Measurements from ENCODE around the gene SULT6B1. TPM values are rescaled to one million over a fixed set of nuclear protein-coding genes. Genes with fewer than 3 reads are reported as not detected.

The SULT6B1 gene
- total RNA-seq, 2 donors from 2014 or later, result not detected

GRCh38 chr2:37156071-37156856, 32.2 kb downstream of the SULT6B1 start:
- Histone ChIP-seq H3K4me1 (ENCODE audit: control insufficient read depth in 1 of 2, low read depth in 2 of 2) (peaks cover 13 to 20% of the 10 kb centered on the region in 2 donors), H3K9me3 (no peaks in the 10 kb centered on the region), H3K36me3 (no peaks in the 10 kb centered on the region), H3K4me3 (peak overlapping the region; percentile 95), H3K27me3 (replicated peaks; ENCODE audit: insufficient read depth) (no peaks in the 10 kb centered on the region), H3K27ac (peak overlapping the region; percentile 82)
- no peak for TF ChIP-seq CTCF (IDR thresholded peaks at IDR 0.05)
- no peak for DNase-seq (ENCODE audit: low spot score)
- ATAC-seq (ENCODE audit: insufficient number of reproducible peaks, low FRiP score, low read depth), result peak; percentile 25

GRCh38 chr2:37154785-37155184, 33.7 kb downstream of the SULT6B1 start:
- no peak for TF ChIP-seq CTCF (IDR thresholded peaks at IDR 0.05)
- no peak for DNase-seq (ENCODE audit: low spot score)
- Histone ChIP-seq H3K4me1 (ENCODE audit: control insufficient read depth in 1 of 2, low read depth in 2 of 2) (peaks cover 13 to 31% of the 10 kb centered on the region in 2 donors), H3K27ac (no peak overlapping the region), H3K9me3 (no peaks in the 10 kb centered on the region), H3K36me3 (no peaks in the 10 kb centered on the region), H3K27me3 (replicated peaks; ENCODE audit: insufficient read depth) (no peaks in the 10 kb centered on the region), H3K4me3 (no peak overlapping the region)
- no peak for ATAC-seq (ENCODE audit: insufficient number of reproducible peaks, low FRiP score, low read depth)

GRCh38 chr2:37153224-37153623, 35.2 kb downstream of the SULT6B1 start:
- Histone ChIP-seq H3K27me3 (replicated peaks; ENCODE audit: insufficient read depth) (no peaks in the 10 kb centered on the region), H3K4me3 (no peak overlapping the region), H3K27ac (no peak overlapping the region), H3K36me3 (no peaks in the 10 kb centered on the region), H3K9me3 (no peaks in the 10 kb centered on the region), H3K4me1 (ENCODE audit: control insufficient read depth in 1 of 2, low read depth in 2 of 2) (peaks cover 13 to 33% of the 10 kb centered on the region in 2 donors)
- DNase-seq (ENCODE audit: low spot score) (no peak), ATAC-seq (ENCODE audit: insufficient number of reproducible peaks, low FRiP score, low read depth) (no peak)
- TF ChIP-seq CTCF (IDR thresholded peaks at IDR 0.05), result no peak

GRCh38 chr2:37149626-37150322, 38.7 kb downstream of the SULT6B1 start:
- ATAC-seq (ENCODE audit: insufficient number of reproducible peaks, low FRiP score, low read depth) (no peak), DNase-seq (ENCODE audit: low spot score) (no peak)
- Histone ChIP-seq H3K36me3 (peaks cover 17% of the 10 kb centered on the region), H3K4me3 (no peak overlapping the region), H3K27me3 (replicated peaks; ENCODE audit: insufficient read depth) (no peaks in the 10 kb centered on the region), H3K27ac (no peak overlapping the region), H3K9me3 (no peaks in the 10 kb centered on the region), H3K4me1 (ENCODE audit: control insufficient read depth in 1 of 2, low read depth in 2 of 2) (peaks cover 0 to 16% of the 10 kb centered on the region in 2 donors)
- TF ChIP-seq CTCF (IDR thresholded peaks at IDR 0.05), result no peak

GRCh38 chr2:37148325-37148724, 40.1 kb downstream of the SULT6B1 start:
- H3K4me1 ChIP-seq (ENCODE audit: control insufficient read depth in 1 of 2, low read depth in 2 of 2), result peaks cover 0 to 13% of the 10 kb centered on the region in 2 donors
- no peak for DNase-seq (ENCODE audit: low spot score)
- H3K9me3 ChIP-seq, result no peaks in the 10 kb centered on the region
- H3K27ac ChIP-seq, result no peak overlapping the region
- no peak for ATAC-seq (ENCODE audit: insufficient number of reproducible peaks, low FRiP score, low read depth)
- no peak for TF ChIP-seq CTCF (IDR thresholded peaks at IDR 0.05)
- peaks cover 24% of the 10 kb centered on the region for H3K36me3 ChIP-seq
- no peak overlapping the region for H3K4me3 ChIP-seq
- no peaks in the 10 kb centered on the region for H3K27me3 ChIP-seq (replicated peaks; ENCODE audit: insufficient read depth)
